ENCODE measurements around the gene GPR173.

GPR173 gene, protein sequence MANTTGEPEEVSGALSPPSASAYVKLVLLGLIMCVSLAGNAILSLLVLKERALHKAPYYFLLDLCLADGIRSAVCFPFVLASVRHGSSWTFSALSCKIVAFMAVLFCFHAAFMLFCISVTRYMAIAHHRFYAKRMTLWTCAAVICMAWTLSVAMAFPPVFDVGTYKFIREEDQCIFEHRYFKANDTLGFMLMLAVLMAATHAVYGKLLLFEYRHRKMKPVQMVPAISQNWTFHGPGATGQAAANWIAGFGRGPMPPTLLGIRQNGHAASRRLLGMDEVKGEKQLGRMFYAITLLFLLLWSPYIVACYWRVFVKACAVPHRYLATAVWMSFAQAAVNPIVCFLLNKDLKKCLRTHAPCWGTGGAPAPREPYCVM

GRCh38 chrX:53048169-53049126 is at the start of gene GPR173:
GPR173 (plus strand) TSS chrX:53048789; CDS start chrX:53076622, 27,833 bp downstream.
- peak within 1 kb of the TSS; percentile 66 for H3K4me3 ChIP-seq (ENCODE audit: low read depth, low read length)
- DNase-seq (ENCODE audit: low read depth) = peak; percentile 50

- no peak for DNase-seq (ENCODE audit: low read depth)
- no peak overlapping the region for H3K4me3 ChIP-seq (ENCODE audit: low read depth, low read length)
These were observed 48.0 kb upstream of the GPR173 start for GRCh38 chrX:53000447-53001135.

GRCh38 chrX:53001958-53002357 is 46.6 kb upstream of the GPR173 start:
- H3K4me3 ChIP-seq (ENCODE audit: low read depth, low read length) = no peak overlapping the region
- DNase-seq (ENCODE audit: low read depth) = no peak

DNA sequence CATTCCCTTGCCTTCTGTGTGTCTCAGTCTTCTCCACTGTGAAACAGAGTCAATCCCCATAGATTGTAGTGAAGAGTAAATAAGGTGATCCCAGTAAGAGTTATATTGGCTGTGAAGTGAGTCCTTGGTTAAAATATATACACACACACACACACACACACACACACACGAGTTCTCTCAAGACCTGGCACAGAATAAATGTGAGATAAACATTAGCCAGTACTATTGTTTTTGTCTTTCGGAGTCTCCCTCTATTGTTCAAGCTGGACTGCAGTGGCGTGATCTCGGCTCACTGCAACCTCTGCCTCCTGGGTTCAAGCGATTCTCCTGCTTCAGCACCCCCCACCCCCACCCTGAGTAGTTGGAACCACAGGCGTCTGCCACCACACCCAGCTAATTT is 45.5 kb upstream of the GPR173 start:
- no peak overlapping the region for H3K4me3 ChIP-seq (ENCODE audit: low read depth, low read length)
- no peak for DNase-seq (ENCODE audit: low read depth)

DNA sequence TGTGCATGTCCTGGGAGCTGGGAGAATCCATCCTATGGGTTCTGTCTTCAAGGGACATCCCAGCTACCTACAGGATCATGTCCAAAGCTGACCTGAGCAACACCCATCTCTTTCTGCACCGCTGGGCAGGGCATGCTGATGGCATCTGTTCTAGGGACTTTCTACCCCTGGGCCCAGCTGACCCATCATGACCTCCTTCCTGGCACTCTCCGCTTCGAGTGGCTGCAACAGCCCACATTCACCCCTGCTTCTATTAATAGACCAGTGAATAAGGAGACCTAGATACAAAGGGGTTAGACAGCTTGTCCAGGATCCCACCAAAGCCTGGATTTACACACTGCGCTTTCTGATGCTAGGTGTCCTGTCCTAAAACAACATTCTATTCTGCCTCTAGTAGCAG is 44.6 kb upstream of the GPR173 start:
- H3K4me3 ChIP-seq (ENCODE audit: low read depth, low read length) = no peak overlapping the region
- no peak for DNase-seq (ENCODE audit: low read depth)

DNA sequence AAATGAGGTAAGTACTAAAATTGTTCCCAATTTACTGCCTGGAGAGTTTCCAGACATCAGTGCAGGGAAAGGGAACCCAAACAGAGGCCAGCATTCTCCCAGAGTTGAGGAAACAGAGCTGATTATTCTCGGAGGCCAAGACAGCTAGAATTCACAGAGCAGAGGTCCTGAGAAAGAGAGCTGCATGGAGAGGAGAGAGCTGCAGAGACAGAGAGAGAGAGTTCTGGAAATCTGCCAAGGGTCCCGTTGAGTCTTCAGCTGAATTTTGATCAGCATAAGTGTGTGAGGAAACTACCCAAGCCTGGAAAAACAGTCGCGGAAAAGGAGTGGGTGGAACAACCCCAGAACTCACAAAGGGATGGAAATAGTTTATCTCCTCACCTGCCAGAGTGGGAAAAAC is 43.8 kb upstream of the GPR173 start:
- no peak for DNase-seq (ENCODE audit: low read depth)
- no peak overlapping the region for H3K4me3 ChIP-seq (ENCODE audit: low read depth, low read length)

GRCh38 chrX:53005327-53005726 is 43.3 kb upstream of the GPR173 start:
- no peak for DNase-seq (ENCODE audit: low read depth)
- H3K4me3 ChIP-seq (ENCODE audit: low read depth, low read length) = no peak overlapping the region

DNA sequence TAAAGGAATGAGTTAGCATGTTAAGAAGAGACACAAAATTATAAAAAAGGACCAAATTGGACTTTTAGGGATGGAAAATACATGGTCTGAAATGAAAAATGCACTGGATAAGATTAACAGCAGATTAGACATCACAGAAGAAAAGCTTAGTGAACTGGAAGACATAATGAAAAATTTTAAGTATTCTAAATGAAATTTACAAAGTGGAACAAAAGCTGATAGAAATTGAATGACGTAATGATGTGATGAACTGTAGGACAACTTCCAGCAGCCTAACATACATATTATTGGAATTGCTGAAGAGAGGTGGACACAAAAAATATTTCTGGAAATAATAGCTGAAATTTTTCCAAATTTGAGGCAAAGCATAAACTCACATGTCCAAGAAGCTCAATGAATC is 39.6 kb upstream of the GPR173 start:
- H3K4me3 ChIP-seq (ENCODE audit: low read depth, low read length) = no peak overlapping the region
- DNase-seq (ENCODE audit: low read depth) = no peak

DNA sequence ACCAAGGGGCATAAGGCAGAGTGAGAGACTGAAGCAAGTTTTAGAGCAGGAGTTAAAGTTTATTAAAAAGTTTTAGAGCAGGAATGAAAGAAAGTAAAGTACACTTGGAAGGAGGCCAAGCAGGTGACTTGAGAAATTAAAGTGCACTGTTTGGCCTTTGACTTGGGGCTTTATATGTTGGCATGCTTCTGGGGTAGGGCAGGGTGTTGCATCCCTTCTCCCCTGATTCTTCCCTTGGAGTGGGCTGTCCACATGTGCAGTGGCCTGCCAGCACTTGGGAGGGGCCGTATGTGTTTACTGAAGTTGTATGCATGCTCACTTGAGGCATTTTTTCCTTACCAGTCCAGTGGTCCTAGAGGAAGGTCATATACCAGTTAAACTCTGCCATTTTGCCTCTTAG is 35.3 kb upstream of the GPR173 start:
- DNase-seq (ENCODE audit: low read depth) = no peak
- H3K4me3 ChIP-seq (ENCODE audit: low read depth, low read length) = no peak overlapping the region

DNA sequence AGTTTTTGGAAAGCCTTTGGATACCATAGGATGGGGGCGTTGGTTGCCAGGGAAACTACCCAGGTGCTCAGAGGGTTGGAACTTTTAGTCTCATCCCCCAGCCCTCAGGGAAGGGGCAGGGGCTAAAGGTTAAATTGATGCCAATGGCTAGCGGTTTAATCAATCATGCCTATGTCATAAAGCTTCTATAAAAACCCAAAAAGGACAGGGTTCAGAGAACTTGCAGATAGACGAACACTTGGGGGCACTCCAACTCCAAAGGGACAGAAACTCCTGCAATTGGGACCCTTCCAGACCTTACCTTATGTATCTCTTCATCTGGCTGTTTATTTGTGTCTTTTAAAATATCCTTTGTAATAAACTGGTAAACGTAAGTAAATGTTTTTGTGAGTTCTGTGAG is 30.0 kb upstream of the GPR173 start:
- no peak for DNase-seq (ENCODE audit: low read depth)
- no peak overlapping the region for H3K4me3 ChIP-seq (ENCODE audit: low read depth, low read length)

DNA sequence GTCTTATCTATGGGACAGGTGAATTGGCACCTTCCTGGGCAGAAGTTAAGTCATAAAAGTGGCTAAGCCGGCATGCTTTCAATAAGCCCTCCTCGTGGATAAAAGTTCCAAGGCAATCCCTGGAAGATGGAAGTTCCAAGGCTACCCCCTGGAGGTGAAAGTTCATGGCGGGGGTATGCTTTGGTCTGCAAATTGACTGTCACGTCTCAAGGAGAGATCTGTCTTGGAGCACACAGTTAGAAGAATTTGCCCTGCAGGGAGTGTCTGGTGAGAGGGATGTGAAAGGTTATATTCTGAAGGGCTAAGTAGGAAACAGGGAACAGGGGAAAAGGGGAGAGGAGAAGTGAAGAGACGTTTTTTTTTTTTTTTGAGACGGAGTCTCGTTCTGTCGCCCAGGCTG is 26.2 kb upstream of the GPR173 start:
- H3K4me3 ChIP-seq (ENCODE audit: low read depth, low read length) = no peak overlapping the region
- DNase-seq (ENCODE audit: low read depth) = no peak

DNA sequence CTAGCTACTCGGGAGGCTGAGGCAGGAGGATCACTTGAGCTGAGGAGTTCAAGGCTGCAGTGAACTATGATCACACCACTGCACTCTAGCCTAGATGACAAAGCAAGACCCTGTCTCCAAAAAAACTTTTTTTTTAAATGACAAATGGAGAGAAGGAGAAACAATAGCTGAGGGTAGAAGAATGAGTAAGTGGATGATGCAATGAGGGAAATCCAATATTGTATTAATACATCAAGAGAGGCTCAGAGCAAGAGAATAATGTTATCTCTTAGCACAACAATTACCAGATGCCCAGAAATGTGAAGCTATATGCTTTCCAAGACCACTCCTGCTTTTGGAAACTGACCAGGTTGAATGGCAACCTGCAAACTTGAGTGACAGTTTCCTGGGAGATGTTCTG is 19.9 kb upstream of the GPR173 start:
- H3K4me3 ChIP-seq (ENCODE audit: low read depth, low read length) = no peak overlapping the region
- no peak for DNase-seq (ENCODE audit: low read depth)

GRCh38 chrX:53031380-53031779 is 17.2 kb upstream of the GPR173 start:
- no peak for DNase-seq (ENCODE audit: low read depth)
- H3K4me3 ChIP-seq (ENCODE audit: low read depth, low read length) = no peak overlapping the region

GRCh38 chrX:53036149-53036548 is 12.4 kb upstream of the GPR173 start:
- no peak for DNase-seq (ENCODE audit: low read depth)
- no peak overlapping the region for H3K4me3 ChIP-seq (ENCODE audit: low read depth, low read length)

- H3K4me3 ChIP-seq (ENCODE audit: low read depth, low read length) = no peak overlapping the region
- DNase-seq (ENCODE audit: low read depth) = no peak
These were observed 9.4 kb upstream of the GPR173 start for GRCh38 chrX:53039236-53039635.

GRCh38 chrX:53044995-53045394 is 3.6 kb upstream of the GPR173 start:
- DNase-seq (ENCODE audit: low read depth) = no peak
- no peak overlapping the region for H3K4me3 ChIP-seq (ENCODE audit: low read depth, low read length)

- no peak for DNase-seq (ENCODE audit: low read depth)
- no peak overlapping the region for H3K4me3 ChIP-seq (ENCODE audit: low read depth, low read length)
These were observed 1.4 kb upstream of the GPR173 start for GRCh38 chrX:53047228-53047627.

DNA sequence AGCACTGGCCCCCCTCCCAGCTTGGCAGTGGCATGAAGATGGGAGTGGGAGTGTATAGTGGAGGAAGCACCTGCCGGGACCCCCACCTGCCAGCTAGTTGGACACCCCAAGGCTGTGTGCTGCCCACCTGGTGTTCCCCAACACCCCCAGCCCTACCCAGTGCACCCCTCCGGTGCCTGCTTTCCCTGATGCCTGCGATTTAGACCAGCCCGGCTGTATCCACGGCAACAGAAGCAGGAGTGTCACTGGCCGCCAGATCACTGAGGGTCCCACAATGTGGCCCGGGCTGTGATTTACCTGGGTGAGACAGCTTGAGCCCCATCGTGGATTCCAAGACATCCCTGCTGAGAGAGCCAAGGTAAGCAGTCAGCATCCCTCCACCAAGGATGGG is 533 bp downstream of the GPR173 start:
- no peak for DNase-seq (ENCODE audit: low read depth)
- H3K4me3 ChIP-seq (ENCODE audit: low read depth, low read length) = peak overlapping the region; percentile 66

GRCh38 chrX:53050841-53051240 is 2.3 kb downstream of the GPR173 start:
- peak overlapping the region; percentile 33 for H3K4me3 ChIP-seq (ENCODE audit: low read depth, low read length)

DNA sequence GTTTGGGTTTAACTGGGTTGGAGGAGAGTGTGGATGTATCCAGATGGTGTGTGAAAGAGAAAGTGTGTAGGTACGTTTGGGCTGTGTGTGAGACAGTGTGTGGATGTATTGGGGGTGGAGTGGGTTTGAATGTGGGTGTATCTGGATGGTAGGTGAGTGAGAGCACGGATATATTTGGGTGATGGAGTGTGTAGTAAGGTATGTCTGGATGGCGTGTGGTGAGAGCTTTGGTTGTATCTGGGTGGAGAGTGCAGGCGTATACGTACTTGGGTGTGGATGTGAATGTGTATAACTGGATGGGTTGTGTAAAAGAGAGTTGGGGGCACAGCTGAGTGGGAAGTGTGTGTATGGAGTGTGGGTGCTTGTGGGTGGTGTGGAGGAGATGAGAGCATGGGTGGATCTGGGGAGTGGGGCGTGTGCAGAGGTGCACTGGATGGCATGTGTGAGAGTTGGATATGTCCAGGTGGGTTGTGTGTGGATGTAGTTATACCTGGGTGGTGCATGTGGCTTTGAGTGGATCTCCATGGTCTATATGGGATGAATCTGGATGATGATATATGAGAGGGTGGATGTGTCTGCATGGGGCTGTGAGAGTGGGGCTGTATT is 6.8 kb downstream of the GPR173 start:
- H3K4me3 ChIP-seq (ENCODE audit: low read depth, low read length) = no peak overlapping the region
- no peak for DNase-seq (ENCODE audit: low read depth)

More at GRCh38 chrX:53050841-53051240, 2.3 kb downstream of the GPR173 start:
- no peak for DNase-seq (ENCODE audit: low read depth)
